GM12875 (cell line): ENCODE data around the gene TMEM158.

ENCODE experiments used
- H3K4me3 ChIP-seq: one replicate; pipeline ENCODE4 v1.5.1; 2011; ENCODE audit warnings: low read depth, low read length, control low read depth
- CTCF ChIP-seq: IDR thresholded peaks from 2 replicates; pipeline ENCODE4 v1.5.1; 2011; ENCODE audit warnings: low read depth, mild to moderate bottlenecking, control low read depth, inconsistent platforms, low read length, moderate library complexity, borderline replicate concordance; ENCODE audit not compliant: insufficient read depth

Gene TMEM158

GRCh38 chr3:45204136-45204535 is 22.0 kb downstream of the TMEM158 start:
- TF ChIP-seq CTCF = no peak
- H3K4me3 ChIP-seq = no peak overlapping the region

GRCh38 chr3:45199837-45200648 is 26.0 kb downstream of the TMEM158 start:
- TF ChIP-seq CTCF = no peak
- no peak overlapping the region for H3K4me3 ChIP-seq

GRCh38 chr3:45198264-45199260 is 27.5 kb downstream of the TMEM158 start:
- TF ChIP-seq CTCF = no peak

GRCh38 chr3:45194791-45195190 is 31.3 kb downstream of the TMEM158 start:
- no peak for TF ChIP-seq CTCF
- no peak overlapping the region for H3K4me3 ChIP-seq

More at GRCh38 chr3:45198264-45199260, 27.5 kb downstream of the TMEM158 start:
- no peak overlapping the region for H3K4me3 ChIP-seq

- TF ChIP-seq CTCF = no peak
Observed at GRCh38 chr3:45191924-45192417, 34.1 kb downstream of the TMEM158 start.

GRCh38 chr3:45191424-45191823 is 34.7 kb downstream of the TMEM158 start:
- TF ChIP-seq CTCF = no peak
- no peak overlapping the region for H3K4me3 ChIP-seq

More at GRCh38 chr3:45191924-45192417, 34.1 kb downstream of the TMEM158 start:
- H3K4me3 ChIP-seq = no peak overlapping the region
